Endothelial cell of umbilical vein (primary cell): ENCODE data around the gene ARHGAP22. TPM values are rescaled to one million over a fixed set of nuclear protein-coding genes. Genes with fewer than 3 reads are reported as not detected.

Source experiments
- BruUV-seq: library from RNA; stranded (reverse); fragments of 400-500 nt; replicated peaks from 2 replicates; lab custom pipeline; 2021; lab: Mats Ljungman, UMichigan
- CTCF ChIA-PET: fragments of 300-600, 350-600 bp; sonication (Branson Sonifier 250); formaldehyde crosslinking; loops from one replicate; lab custom pipeline; 2021; ENCODE audit warnings: antibody characterized with exemption, inconsistent platforms; lab: Charles Lee
- POLR2A ChIA-PET: fragments of 300-600, 350-600 bp; sonication (Branson Sonifier 250); formaldehyde crosslinking; loops from one replicate; lab custom pipeline; 2021; ENCODE audit warnings: antibody characterized with exemption, inconsistent platforms; lab: Charles Lee
- DNase-seq: peaks from one replicate; pipeline ENCODE4 v3.0.0-alpha.2; 2011; ENCODE audit warnings: low read depth, low spot score
- FAIRE-seq: peaks from 2 replicates; lab custom pipeline; 2011; peaks lifted over from hg19 to GRCh38; lab: Jason Lieb, UNC
- H2AFZ ChIP-seq: 2 replicates; pipeline ENCODE4 v1.6.0; 2012; ENCODE audit warnings: low read depth, low read length, control low read depth, inconsistent platforms
- H3K27ac ChIP-seq: 2 replicates; pipeline ENCODE4 v1.5.1; 2011; ENCODE audit warnings: low read depth, mild to moderate bottlenecking, control low read depth, low read length, moderate library complexity; ENCODE audit not compliant: insufficient read depth
- H3K27me3 ChIP-seq, 2 experiments: 2 replicates each; pipeline versions ENCODE4 v1.6.0 to v1.6.1; 2011; ENCODE audit warnings: low read length in 2 of 2, mixed read lengths in 1 of 2; ENCODE audit not compliant: control insufficient read depth in 2 of 2, insufficient read depth in 2 of 2
- H3K36me3 ChIP-seq, 2 experiments: 2 replicates in 1 of 2; 3 replicates in 1 of 2; pipeline ENCODE4 v1.5.1; 2011; ENCODE audit warnings: low read length in 2 of 2, mild to moderate bottlenecking in 1 of 2, moderate library complexity in 1 of 2; ENCODE audit not compliant: control insufficient read depth in 2 of 2, insufficient read depth in 2 of 2; ENCODE audit errors: extremely low read depth in 1 of 2
- H3K4me1 ChIP-seq: 3 replicates; pipeline ENCODE4 v1.5.1; 2011; ENCODE audit warnings: mild to moderate bottlenecking, low read length; ENCODE audit not compliant: control insufficient read depth, insufficient read depth; ENCODE audit errors: extremely low read depth
- H3K4me2 ChIP-seq: 2 replicates; pipeline ENCODE4 v1.6.1; 2011; ENCODE audit warnings: low read length, control low read depth, mixed read lengths; ENCODE audit not compliant: insufficient read depth
- H3K4me3 ChIP-seq, 3 experiments: fragments of 200-600 bp in 1 of 3; sonication (generic), shearing (Covaris generic) in 1 of 3; replicated peaks in 1 of 3; 2 replicates each; pipeline ENCODE4 v1.5.1; 2011 to 2016; ENCODE audit warnings: control low read depth in 3 of 3, low read length in 3 of 3, mild to moderate bottlenecking in 2 of 3, inconsistent platforms in 1 of 3, low read depth in 1 of 3, moderate library complexity in 1 of 3; ENCODE audit not compliant: insufficient read depth in 1 of 3
- H3K79me2 ChIP-seq: 2 replicates; pipeline ENCODE4 v1.6.0; 2012; ENCODE audit warnings: low read length, inconsistent platforms; ENCODE audit not compliant: control insufficient read depth, insufficient read depth
- H3K9ac ChIP-seq: replicated peaks from 2 replicates; pipeline ENCODE3; 2011; ENCODE audit warnings: low read length, control low read depth; ENCODE audit not compliant: insufficient read depth; ENCODE audit errors: extremely low read depth
- H3K9me1 ChIP-seq: replicated peaks from 3 replicates; pipeline ENCODE4 v1.6.0; 2011; ENCODE audit warnings: mild to moderate bottlenecking, low read length; ENCODE audit not compliant: control insufficient read depth, insufficient read depth; ENCODE audit errors: extremely low read depth
- H3K9me3 ChIP-seq: replicated peaks from 2 replicates; pipeline ENCODE4 v1.5.1; 2012; ENCODE audit warnings: low read length, inconsistent platforms; ENCODE audit not compliant: control insufficient read depth, insufficient read depth
- H4K20me1 ChIP-seq: replicated peaks from 2 replicates; pipeline ENCODE3; 2011; ENCODE audit warnings: mild to moderate bottlenecking, low read length; ENCODE audit not compliant: control insufficient read depth, insufficient read depth; ENCODE audit errors: extremely low read depth
- CTCF ChIP-seq, 2 donors: IDR thresholded peaks; 1 replicate in 1 of 2; 2 replicates in 1 of 2; pipeline ENCODE4 v1.5.1; 2011; ENCODE audit warnings: low read length in 2 of 2, mild to moderate bottlenecking in 2 of 2, moderate library complexity in 2 of 2, control low read depth in 1 of 2, inconsistent platforms in 1 of 2, low read depth in 1 of 2; ENCODE audit not compliant: insufficient read depth in 1 of 2; ENCODE audit errors: extremely low read depth in 1 of 2
- EZH2 ChIP-seq: IDR thresholded peaks from 2 replicates; pipeline ENCODE4 v1.6.1; 2012; ENCODE audit warnings: borderline replicate concordance, low read depth, mild to moderate bottlenecking, moderate library complexity, low read length, inconsistent platforms; ENCODE audit not compliant: severe bottlenecking
- FOS ChIP-seq: IDR thresholded peaks from 2 replicates; pipeline ENCODE4 v1.6.1; 2011; ENCODE audit warnings: mild to moderate bottlenecking, low read length, moderate library complexity, borderline replicate concordance; ENCODE audit not compliant: insufficient read depth
- GATA2 ChIP-seq: IDR thresholded peaks from 2 replicates; pipeline ENCODE4 v1.7.0; 2011; ENCODE audit warnings: low read depth, mild to moderate bottlenecking, moderate library complexity, mixed read lengths, low read length; ENCODE audit not compliant: insufficient read length, insufficient read depth
- JUN ChIP-seq: IDR thresholded peaks from 2 replicates; pipeline ENCODE4 v1.6.1; 2011; ENCODE audit warnings: borderline replicate concordance, low read depth; ENCODE audit not compliant: insufficient read length, insufficient read depth
- MAX ChIP-seq: IDR thresholded peaks from 2 replicates; pipeline ENCODE4 v1.6.1; 2011; ENCODE audit not compliant: insufficient read depth, insufficient read length
- MYC ChIP-seq: IDR thresholded peaks from one replicate; pipeline ENCODE4 v1.6.1; 2011; ENCODE audit warnings: mild to moderate bottlenecking, low read depth, low read length
- dilution Hi-C: fragments of 300-500 bp; cut with MboI; formaldehyde crosslinking; loops from one replicate; pipeline ENCODE4 v1.15.0; 2019; ENCODE audit warnings: low sequenced_read_pairs; ENCODE audit not compliant: extremely low pct_ligation_motif_present
- intact Hi-C: fragments of 100-400 bp; cut with micrococcal nuclease; formaldehyde crosslinking; loops from one replicate; pipeline ENCODE4 v1.10.0; 2022
- polyA plus RNA-seq, 4 experiments: library from polyadenylated mRNA; depleted of rRNA in 3 of 4; stranded (reverse) in 3 of 4; unstranded in 1 of 4; fragments of >200 nt; gene quantifications; 2 replicates each; pipeline versions ENCODE4 v1.2.1 to v1.2.3, GENCODE V29; 2011 to 2012; ENCODE audit warnings: missing spikeins in 1 of 4
- total RNA-seq: library from RNA; stranded (reverse); gene quantifications from 2 replicates; pipeline ENCODE4 v1.2.3, GENCODE V29; 2021

The ARHGAP22 gene
- total and polyA plus RNA-seq, 2 donors (not counting 3 experiments of a cell fraction or from before 2014, with no cell fraction given): 8.6 to 50.3 TPM

- Histone ChIP-seq H3K27me3 (no peaks in the 10 kb centered on the region), H3K4me1 (peaks cover 19% of the 10 kb centered on the region), H3K36me3 (no peaks in the 10 kb centered on the region), H3K27ac (no peak overlapping the region), H2AFZ (no peak overlapping the region), H3K9me1 (no peaks in the 10 kb centered on the region), H3K79me2 (peaks cover 82% of the 10 kb centered on the region), H3K4me2 (no peak overlapping the region), H3K9me3 (peaks cover 2% of the 10 kb centered on the region), H3K9ac (no peak overlapping the region), H4K20me1 (no peaks in the 10 kb centered on the region), H3K4me3 (no peak overlapping the region)
- FAIRE-seq (no peak), DNase-seq (no peak)
- TF ChIP-seq MYC (no peak), CTCF (IDR thresholded peaks at IDR 0.05; ENCODE audit: extremely low read depth in 1 of 2, insufficient read depth in 1 of 2, low read depth in 1 of 2, low read length in 2 of 2) (no peak), GATA2 (no peak), MAX (no peak), EZH2 (no peak), FOS (no peak), JUN (no peak)
- CTCF ChIA-PET: interaction anchor here (1.5 kb wide), 2 partner anchors 12 to 149 kb away, joined by 3 to 4 read pairs; no protein-coding TSS in a partner anchor
- no TSS peak for BruUV-seq
- dilution Hi-C loops: no loop called here
- intact Hi-C loops: no loop called here
- POLR2A ChIA-PET: no interaction called here
Measured at GRCh38 chr10:48512861-48513260, 92.0 kb downstream of the ARHGAP22 start.
